A673 (cell line): Measurements from ENCODE around the gene BMPR1B. TPM values are rescaled to one million over a fixed set of nuclear protein-coding genes. Genes with fewer than 3 reads are reported as not detected.
"Not testable (repeated sequence)": the region's sequence is repeated elsewhere in the genome, so short reads cannot be mapped to it uniquely, and the experiment has no call there.

Source experiments
- BruUV-seq: library from RNA; stranded (reverse); fragments of 400-500 nt; replicated peaks from 2 replicates; lab custom pipeline; 2021; lab: Mats Ljungman, UMichigan
- CTCF ChIA-PET: fragments of 300-600 bp; sonication (Branson Sonifier 250); formaldehyde crosslinking; loops from one replicate; lab custom pipeline; 2022; ENCODE audit warnings: antibody characterized with exemption; lab: Charles Lee
- POLR2A ChIA-PET: fragments of 300-600 bp; sonication (Branson Sonifier 250); formaldehyde crosslinking; loops from one replicate; lab custom pipeline; 2022; ENCODE audit warnings: antibody characterized with exemption; ENCODE audit not compliant: low non-redundant PET; lab: Charles Lee
- DNase-seq: peaks from one replicate; pipeline ENCODE4 v3.0.0-alpha.2; 2015; ENCODE audit warnings: low spot score
- H3K27ac ChIP-seq: fragments of 200-600 bp; sonication (generic); 2 replicates; pipeline ENCODE4 v1.5.1; 2016; ENCODE audit warnings: mixed run types, low read depth, mild to moderate bottlenecking, mixed read lengths, antibody characterized with exemption, low read length; ENCODE audit not compliant: poor library complexity, severe bottlenecking
- H3K27me3 ChIP-seq: fragments of 200-600 bp; sonication (generic); replicated peaks from 2 replicates; pipeline ENCODE4 v1.6.1; 2017; ENCODE audit warnings: mixed run types, low read depth, mild to moderate bottlenecking, mixed read lengths, antibody characterized with exemption, low read length; ENCODE audit not compliant: insufficient read depth, poor library complexity
- H3K36me3 ChIP-seq: fragments of 200-600 bp; sonication (generic); 2 replicates; pipeline ENCODE4 v1.6.1; 2016; ENCODE audit warnings: mixed run types, mild to moderate bottlenecking, mixed read lengths, antibody characterized with exemption, low read length; ENCODE audit not compliant: insufficient read depth, poor library complexity, severe bottlenecking
- H3K4me1 ChIP-seq: fragments of 200-600 bp; sonication (generic); 2 replicates; pipeline ENCODE4 v1.6.1; 2017; ENCODE audit warnings: mixed run types, mild to moderate bottlenecking, mixed read lengths, antibody characterized with exemption, low read length; ENCODE audit not compliant: insufficient read depth, poor library complexity, severe bottlenecking
- H3K4me3 ChIP-seq: fragments of 200-600 bp; sonication (generic); 2 replicates; pipeline ENCODE4 v1.5.1; 2016; ENCODE audit warnings: low read depth, mixed run types, mild to moderate bottlenecking, mixed read lengths, low read length; ENCODE audit not compliant: poor library complexity, severe bottlenecking
- H3K9me3 ChIP-seq: fragments of 200-600 bp; sonication (generic); 2 replicates; pipeline ENCODE4 v1.6.1; 2016; ENCODE audit warnings: mixed run types, low read depth, mild to moderate bottlenecking, mixed read lengths, antibody characterized with exemption, low read length; ENCODE audit not compliant: poor library complexity, severe bottlenecking
- CTCF ChIP-seq: fragments of 300-800, 200-600 bp; sonication (generic); conservative IDR thresholded peaks from 2 replicates; pipeline ENCODE4 v1.5.1; 2017; ENCODE audit warnings: low read depth, mild to moderate bottlenecking, antibody characterized with exemption, low read length, moderate library complexity, mixed read lengths
- EZH2 ChIP-seq: fragments of 200-600 bp; sonication (generic); IDR thresholded peaks from 2 replicates; pipeline ENCODE4 v1.6.1; 2017; ENCODE audit warnings: borderline replicate concordance, low read depth, mild to moderate bottlenecking, mixed read lengths, antibody characterized with exemption, low read length; ENCODE audit not compliant: poor library complexity, severe bottlenecking
- intact Hi-C: fragments of 100-400 bp; cut with micrococcal nuclease; formaldehyde crosslinking; loops from one replicate; pipeline ENCODE4 v1.10.0; 2022; ENCODE audit not compliant: unreplicated experiment
- total RNA-seq: library from RNA; stranded (reverse); gene quantifications from 2 replicates; pipeline ENCODE4 v1.2.3, GENCODE V29; 2021

Gene BMPR1B
- total RNA-seq, 1 experiment from 2014 or later = 2.2 TPM

- ChIA-PET POLR2A (no interaction called here), CTCF (no interaction called here)
- no peaks in the 10 kb centered on the region for H3K9me3 ChIP-seq
- H3K4me3 ChIP-seq = no peak overlapping the region
- intact Hi-C loops = loop anchor here (5.0 to 10.0 kb wide), 3 partner anchors 529 to 1186 kb away; no protein-coding TSS in a partner anchor
- no TSS peak for BruUV-seq
- TF ChIP-seq CTCF (peak; percentile 53), EZH2 (no peak)
- H3K36me3 ChIP-seq = no peaks in the 10 kb centered on the region
- no peaks in the 10 kb centered on the region for H3K4me1 ChIP-seq
- peak; percentile 56 for DNase-seq
- H3K27me3 ChIP-seq = no peaks in the 10 kb centered on the region
- no peak overlapping the region for H3K27ac ChIP-seq
These were observed 408.3 kb downstream of the BMPR1B start for GRCh38 chr4:95165926-95166524.

- CTCF ChIA-PET = no interaction called here
These were observed 410.1 kb downstream of the BMPR1B start for GRCh38 chr4:95167805-95168204.

GRCh38 chr4:95170176-95170575 is 412.4 kb downstream of the BMPR1B start:
- ChIA-PET POLR2A (no interaction called here), CTCF (no interaction called here)
- BruUV-seq = no TSS peak
- intact Hi-C loops = no loop called here
- H3K27me3 ChIP-seq = no peaks in the 10 kb centered on the region
- no peaks in the 10 kb centered on the region for H3K9me3 ChIP-seq
- TF ChIP-seq CTCF (no peak), EZH2 (no peak)
- H3K4me3 ChIP-seq = no peak overlapping the region
- no peak for DNase-seq
- no peaks in the 10 kb centered on the region for H3K36me3 ChIP-seq
- no peak overlapping the region for H3K27ac ChIP-seq
- H3K4me1 ChIP-seq = no peaks in the 10 kb centered on the region

More at GRCh38 chr4:95167805-95168204, 410.1 kb downstream of the BMPR1B start:
- no peak overlapping the region for H3K27ac ChIP-seq
- H3K27me3 ChIP-seq = no peaks in the 10 kb centered on the region
- intact Hi-C loops = loop anchor here (5.0 to 10.0 kb wide), 3 partner anchors 527 to 1184 kb away; no protein-coding TSS in a partner anchor
- H3K4me1 ChIP-seq = no peaks in the 10 kb centered on the region
- no peaks in the 10 kb centered on the region for H3K36me3 ChIP-seq
- POLR2A ChIA-PET = no interaction called here
- no TSS peak for BruUV-seq
- no peak overlapping the region for H3K4me3 ChIP-seq
- H3K9me3 ChIP-seq = no peaks in the 10 kb centered on the region
- DNase-seq = no peak
- TF ChIP-seq EZH2 = no peak
- no peak for TF ChIP-seq CTCF

- H3K4me1 ChIP-seq, H3K27ac ChIP-seq, BruUV-seq, H3K27me3 ChIP-seq, H3K9me3 ChIP-seq, H3K36me3 ChIP-seq, H3K4me3 ChIP-seq, CTCF ChIA-PET, intact Hi-C loops, POLR2A ChIA-PET, DNase-seq: not testable (repeated sequence)
These were observed 413.6 kb downstream of the BMPR1B start for GRCh38 chr4:95171377-95171776.
